T-helper 1 cell treated with Interleukin-12 subunit alpha and Interleukin-12 subunit beta and Interleukin-4 antibody, amounts not matched to agents 30 μg/mL and 1 μg/mL, for 36 hours (primary cell): ENCODE results near the gene CCT5.
"Not testable (repeated sequence)": the region's sequence is repeated elsewhere in the genome, so short reads cannot be mapped to it uniquely, and the experiment has no call there.

Experiments used
- H3K27ac Mint-ChIP-seq: one replicate; pipeline ENCODE4 v1.8.0; 2021; ENCODE audit warnings: mild to moderate bottlenecking, mixed read lengths
- H3K27me3 Mint-ChIP-seq: one replicate; pipeline ENCODE4 v1.8.0; 2021; ENCODE audit warnings: low read depth, mixed read lengths
- H3K36me3 Mint-ChIP-seq: one replicate; pipeline ENCODE4 v1.8.0; 2021; ENCODE audit warnings: low read depth, mixed read lengths
- H3K4me1 Mint-ChIP-seq: one replicate; pipeline ENCODE4 v1.8.0; 2021; ENCODE audit warnings: low read depth, mixed read lengths
- H3K4me3 Mint-ChIP-seq: one replicate; pipeline ENCODE4 v1.8.0; 2021; ENCODE audit warnings: mild to moderate bottlenecking, moderate library complexity, mixed read lengths
- H3K9me3 Mint-ChIP-seq: one replicate; pipeline ENCODE4 v1.8.0; 2021; ENCODE audit warnings: mixed read lengths

Gene CCT5

DNA sequence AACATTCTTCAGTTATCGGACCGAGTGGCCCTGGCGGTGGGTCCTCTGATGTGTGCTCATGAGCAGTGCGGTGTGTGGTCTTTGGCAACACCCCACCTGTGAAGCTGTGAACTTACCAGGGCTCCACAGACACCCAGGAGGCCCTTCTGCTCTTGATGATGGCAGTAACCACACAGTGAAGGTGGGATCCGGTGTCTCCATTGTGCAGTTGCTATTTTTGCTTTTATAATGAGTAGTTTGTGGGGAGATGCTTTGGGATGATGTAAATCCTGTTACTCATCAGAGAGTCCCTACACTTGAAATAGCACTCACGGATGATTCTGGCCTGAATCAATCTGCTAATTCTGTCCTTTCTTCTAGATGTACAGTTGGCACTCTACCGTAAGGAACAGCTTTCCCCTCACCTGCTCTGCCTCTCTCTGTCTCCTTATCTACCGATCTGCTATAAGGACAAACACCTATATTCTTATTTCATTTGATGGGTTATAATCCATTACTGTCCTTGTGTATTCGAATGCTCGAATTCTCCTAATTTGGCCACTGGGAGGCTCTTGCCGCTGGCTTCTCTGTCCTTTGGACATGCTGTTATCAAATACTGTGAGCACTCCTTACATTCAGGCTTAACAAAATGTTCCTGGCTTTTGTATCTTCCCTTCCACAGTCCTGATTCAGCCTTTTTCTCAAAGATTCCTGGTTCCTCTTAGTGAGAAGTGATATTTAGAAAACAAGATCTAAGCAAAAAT lies 20.6 kb upstream of the CCT5 start:
- Mint-ChIP-seq H3K27me3 (no peaks in the 10 kb centered on the region), H3K4me1 (no peaks in the 10 kb centered on the region), H3K36me3 (peaks cover 7% of the 10 kb centered on the region), H3K27ac (no peak overlapping the region), H3K9me3 (no peaks in the 10 kb centered on the region), H3K4me3 (no peak overlapping the region)

DNA sequence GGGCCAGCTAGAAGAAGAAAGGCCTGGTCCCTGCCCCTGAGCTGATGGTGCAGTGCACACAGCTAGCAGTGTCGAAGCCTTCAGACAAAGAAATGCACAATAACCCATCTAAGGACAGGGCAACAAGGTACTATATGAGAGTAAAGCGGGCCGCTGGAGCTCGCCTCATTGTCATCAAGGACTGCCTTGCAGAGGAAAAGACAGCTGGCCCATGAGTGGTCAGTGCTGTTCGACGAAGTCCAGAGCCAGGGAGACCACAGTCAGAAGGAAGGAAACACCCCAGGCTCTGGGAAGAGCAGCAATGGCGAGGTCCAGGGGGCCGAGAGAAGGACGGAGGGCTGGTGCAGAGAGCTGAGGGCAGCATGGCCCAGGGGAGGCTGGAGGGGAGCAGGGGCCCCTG lies 17.7 kb upstream of the CCT5 start:
- H3K9me3 Mint-ChIP-seq: no peaks in the 10 kb centered on the region
- no peaks in the 10 kb centered on the region for H3K27me3 Mint-ChIP-seq
- H3K27ac Mint-ChIP-seq: no peak overlapping the region
- peaks cover 11% of the 10 kb centered on the region for H3K36me3 Mint-ChIP-seq
- H3K4me1 Mint-ChIP-seq: no peaks in the 10 kb centered on the region
- H3K4me3 Mint-ChIP-seq: no peak overlapping the region

DNA sequence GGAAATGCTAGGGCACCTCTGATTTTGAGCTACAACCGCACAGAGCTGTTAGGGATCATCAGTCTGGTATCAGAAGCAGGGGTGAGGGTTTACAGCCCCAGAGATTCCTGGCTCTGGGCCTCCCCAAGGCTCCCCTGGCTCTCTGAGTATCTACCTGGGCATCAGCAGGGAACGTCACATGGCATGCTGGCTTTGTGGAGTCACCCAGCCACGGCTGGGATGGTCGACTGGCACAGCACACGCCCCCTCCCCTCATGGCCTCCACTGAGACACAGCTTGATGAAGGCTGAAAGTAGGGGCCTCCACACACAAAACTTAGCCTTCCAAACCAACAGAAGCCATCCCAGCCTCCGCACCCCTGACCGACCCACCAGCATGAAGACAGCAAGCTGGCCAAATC lies 17.1 kb upstream of the CCT5 start:
- no peaks in the 10 kb centered on the region for H3K4me1 Mint-ChIP-seq
- no peaks in the 10 kb centered on the region for H3K9me3 Mint-ChIP-seq
- H3K36me3 Mint-ChIP-seq: peaks cover 13% of the 10 kb centered on the region
- H3K27me3 Mint-ChIP-seq: no peaks in the 10 kb centered on the region
- no peak overlapping the region for H3K4me3 Mint-ChIP-seq
- H3K27ac Mint-ChIP-seq: no peak overlapping the region

DNA sequence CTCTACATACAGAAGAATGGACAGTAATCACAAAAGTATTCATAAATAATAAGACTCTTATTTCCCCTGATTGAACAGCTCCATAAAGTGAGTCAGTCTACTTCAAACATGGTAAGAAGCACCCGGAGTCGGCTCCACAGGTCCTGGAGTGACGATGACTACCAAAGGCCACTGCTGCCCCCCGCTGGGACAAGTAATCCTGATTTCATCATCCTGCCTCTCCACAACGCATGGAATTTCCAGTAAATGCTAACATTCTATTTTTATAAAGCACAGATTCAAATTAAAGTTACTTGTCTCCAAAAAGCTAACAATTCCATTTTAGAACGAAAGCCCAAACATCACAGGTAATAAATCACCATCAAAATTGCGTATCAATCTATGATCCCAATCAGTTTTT lies 16.6 kb upstream of the CCT5 start:
- Mint-ChIP-seq H3K27ac (no peak overlapping the region), H3K4me1 (no peaks in the 10 kb centered on the region), H3K9me3 (no peaks in the 10 kb centered on the region), H3K27me3 (no peaks in the 10 kb centered on the region), H3K4me3 (no peak overlapping the region), H3K36me3 (peaks cover 13% of the 10 kb centered on the region)

DNA sequence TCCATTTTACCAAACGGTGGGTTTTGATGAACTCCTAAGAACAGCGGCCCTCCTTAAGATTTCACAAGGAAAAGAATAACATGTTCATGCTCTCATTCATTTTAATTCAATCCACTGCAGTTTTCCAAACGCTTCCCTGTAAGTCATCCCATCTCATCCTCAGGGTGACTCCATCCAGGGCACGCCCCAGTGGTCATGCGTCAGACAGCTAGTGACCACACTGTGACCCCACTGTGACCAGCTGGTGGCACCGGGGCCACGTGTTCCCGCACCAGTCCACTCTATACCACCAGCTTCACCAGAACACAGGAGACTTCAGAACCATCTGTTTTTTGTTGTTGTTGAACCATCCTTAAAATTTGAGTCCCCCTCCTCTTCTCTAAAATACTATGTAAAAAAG lies 14.7 kb upstream of the CCT5 start:
- H3K27ac Mint-ChIP-seq: no peak overlapping the region
- no peaks in the 10 kb centered on the region for H3K9me3 Mint-ChIP-seq
- no peak overlapping the region for H3K4me3 Mint-ChIP-seq
- H3K27me3 Mint-ChIP-seq: no peaks in the 10 kb centered on the region
- peaks cover 13% of the 10 kb centered on the region for H3K36me3 Mint-ChIP-seq
- no peaks in the 10 kb centered on the region for H3K4me1 Mint-ChIP-seq

DNA sequence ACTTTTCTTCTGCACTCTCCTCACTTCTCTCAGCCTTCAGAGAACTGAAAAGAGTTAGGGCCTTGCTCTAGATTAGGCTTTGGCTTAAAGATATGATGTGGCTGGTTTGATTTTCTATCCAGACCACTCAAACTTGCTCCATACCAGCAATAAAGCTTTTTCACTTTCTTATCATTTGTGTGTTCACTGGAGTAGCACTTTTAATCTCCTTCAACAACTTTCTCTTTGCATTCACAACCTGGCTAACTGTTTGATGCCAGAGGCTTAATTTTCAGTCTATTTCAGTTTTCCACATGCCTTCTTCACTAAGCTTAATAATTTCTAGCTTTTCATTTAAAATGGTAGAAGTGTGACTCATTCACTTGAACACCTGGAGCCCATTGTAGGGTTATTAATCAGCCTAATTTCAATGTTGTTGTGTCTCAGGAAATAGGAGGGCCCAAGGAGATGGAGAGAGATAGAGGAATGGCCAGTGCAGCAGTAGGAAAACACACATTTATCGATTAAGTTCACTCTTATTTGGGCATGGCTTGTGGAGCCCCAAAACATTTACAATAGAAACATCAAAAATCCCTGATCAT lies 6.3 kb upstream of the CCT5 start:
- Mint-ChIP-seq H3K27ac (no peak overlapping the region), H3K4me1 (peaks cover 7% of the 10 kb centered on the region), H3K4me3 (no peak overlapping the region), H3K27me3 (no peaks in the 10 kb centered on the region), H3K36me3 (peaks cover 1% of the 10 kb centered on the region), H3K9me3 (no peaks in the 10 kb centered on the region)

DNA sequence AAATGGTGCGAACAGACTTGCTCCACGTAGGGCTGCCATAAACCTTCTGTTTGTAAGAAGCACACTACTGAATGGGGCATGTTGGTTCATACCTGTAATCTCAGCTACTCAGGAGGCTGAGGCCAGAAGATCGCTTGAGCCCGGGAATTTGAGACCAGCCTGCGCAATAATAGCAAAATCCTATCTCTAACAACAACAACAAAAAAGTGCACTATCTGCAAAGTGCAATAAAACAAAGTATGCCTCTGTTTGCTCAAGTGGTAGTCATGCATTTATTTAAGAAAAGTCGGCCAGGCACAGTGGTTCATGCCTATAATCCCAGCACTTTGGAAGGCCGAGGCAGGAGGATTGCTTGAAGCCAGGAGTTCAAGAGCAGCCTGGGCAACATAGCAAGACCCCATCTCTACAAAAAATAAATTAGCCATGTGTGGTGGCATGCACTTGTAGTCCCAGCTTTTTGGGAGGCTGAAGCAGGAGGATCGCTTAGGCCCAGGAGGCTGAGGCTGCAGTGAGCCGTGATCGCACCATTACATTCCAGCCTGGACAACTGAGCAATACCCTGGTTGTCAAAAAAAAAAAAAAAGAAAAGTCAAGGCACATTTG lies 5.6 kb upstream of the CCT5 start:
- no peaks in the 10 kb centered on the region for H3K9me3 Mint-ChIP-seq

GRCh38 chr5:10246761-10247160 lies 3.3 kb upstream of the CCT5 start:
- no peak overlapping the region for H3K4me3 Mint-ChIP-seq
- H3K9me3 Mint-ChIP-seq: no peaks in the 10 kb centered on the region
- peaks cover 4% of the 10 kb centered on the region for H3K27me3 Mint-ChIP-seq
- H3K27ac Mint-ChIP-seq: no peak overlapping the region
- H3K4me1 Mint-ChIP-seq: peaks cover 21% of the 10 kb centered on the region
- H3K36me3 Mint-ChIP-seq: peaks cover 8% of the 10 kb centered on the region

More for the DNA sequence above, 5.6 kb upstream of the CCT5 start:
- H3K27me3 Mint-ChIP-seq: no peaks in the 10 kb centered on the region
- no peak overlapping the region for H3K4me3 Mint-ChIP-seq
- H3K36me3 Mint-ChIP-seq: peaks cover 1% of the 10 kb centered on the region
- H3K27ac Mint-ChIP-seq: no peak overlapping the region
- peaks cover 12% of the 10 kb centered on the region for H3K4me1 Mint-ChIP-seq

- H3K4me3 Mint-ChIP-seq, H3K27me3 Mint-ChIP-seq, H3K9me3 Mint-ChIP-seq, H3K27ac Mint-ChIP-seq: not testable (repeated sequence)
- peaks cover 11% of the 10 kb centered on the region for H3K36me3 Mint-ChIP-seq
- peaks cover 25% of the 10 kb centered on the region for H3K4me1 Mint-ChIP-seq
These were observed 2.9 kb upstream of the CCT5 start for GRCh38 chr5:10247217-10247616.

- Mint-ChIP-seq H3K36me3 (peaks cover 11% of the 10 kb centered on the region), H3K27me3 (peaks cover 4% of the 10 kb centered on the region), H3K27ac (peak overlapping the region; percentile 100), H3K9me3 (no peaks in the 10 kb centered on the region), H3K4me3 (peak overlapping the region; percentile 98), H3K4me1 (peaks cover 25% of the 10 kb centered on the region)
These were observed 1.5 kb upstream of the CCT5 start for GRCh38 chr5:10248378-10249260.

DNA sequence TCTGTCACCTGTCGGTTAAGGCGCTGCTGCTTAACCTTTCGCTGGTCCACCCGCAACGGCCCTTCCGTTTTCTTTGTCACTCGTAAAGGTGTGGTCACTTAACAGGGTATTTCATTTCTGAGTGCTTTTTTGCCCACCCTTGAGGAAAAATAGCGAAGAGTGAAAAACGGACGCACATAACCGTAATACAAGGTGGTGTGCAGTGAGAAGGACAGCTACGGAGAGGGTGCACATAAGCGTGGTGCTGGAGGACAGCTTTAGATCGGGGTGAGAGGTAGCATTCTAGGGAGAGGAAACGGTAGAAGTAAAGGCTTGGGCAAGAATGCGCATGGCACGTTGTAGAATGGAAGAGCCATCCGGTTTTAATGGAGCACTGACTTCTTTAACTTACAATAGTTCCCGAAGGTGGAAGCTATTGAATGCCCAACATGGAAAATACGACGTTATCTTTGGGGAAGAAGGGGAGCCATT lies 761 bp downstream of the CCT5 start:
- Mint-ChIP-seq H3K27ac (peak overlapping the region; percentile 89), H3K9me3 (no peaks in the 10 kb centered on the region), H3K4me3 (peak overlapping the region; percentile 98), H3K4me1 (peaks cover 38% of the 10 kb centered on the region), H3K36me3 (peaks cover 28% of the 10 kb centered on the region), H3K27me3 (peaks cover 4% of the 10 kb centered on the region)

DNA sequence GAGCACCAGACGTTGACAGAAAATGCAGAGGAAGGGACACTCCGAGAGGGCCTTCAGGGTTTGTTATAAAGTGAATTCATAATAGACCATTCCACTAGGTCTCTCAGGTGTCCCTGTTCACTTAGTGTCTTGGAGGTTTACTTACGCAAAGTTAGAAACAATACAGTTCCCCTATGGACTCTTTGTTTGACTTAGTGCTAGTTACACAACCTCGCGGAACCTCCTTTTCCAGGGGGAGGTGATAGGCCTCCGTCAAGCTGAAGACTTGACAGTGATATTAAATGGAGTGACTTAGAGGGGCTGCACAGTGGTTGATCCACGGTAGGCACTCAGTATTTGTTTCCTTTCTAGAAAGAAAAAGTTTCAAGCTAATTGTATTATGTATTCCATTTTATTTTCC lies 1.3 kb downstream of the CCT5 start:
- no peaks in the 10 kb centered on the region for H3K9me3 Mint-ChIP-seq
- peaks cover 40% of the 10 kb centered on the region for H3K4me1 Mint-ChIP-seq

DNA sequence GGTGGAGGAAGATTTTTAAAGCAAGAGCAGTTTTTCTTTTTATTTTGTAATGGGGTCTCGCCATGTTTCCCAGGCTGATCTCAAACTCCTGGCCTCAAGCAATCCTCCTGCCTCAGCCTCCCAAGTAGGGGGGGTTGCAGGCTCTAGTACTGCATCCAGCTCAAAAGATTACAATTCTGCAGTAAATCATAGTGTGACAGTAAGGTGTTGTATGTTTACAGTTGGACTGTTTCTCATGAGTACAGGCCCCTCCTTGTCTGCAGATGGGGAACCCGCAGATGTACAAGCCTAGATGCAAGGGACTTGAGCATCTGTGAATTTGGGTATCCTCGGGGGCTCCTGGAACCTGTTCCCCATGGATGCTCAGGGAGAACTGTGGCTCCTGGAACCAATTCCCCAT lies 3.3 kb downstream of the CCT5 start:
- Mint-ChIP-seq H3K9me3 (no peaks in the 10 kb centered on the region), H3K4me3 (no peak overlapping the region), H3K4me1 (peaks cover 43% of the 10 kb centered on the region), H3K27ac (no peak overlapping the region), H3K27me3 (peaks cover 4% of the 10 kb centered on the region), H3K36me3 (peaks cover 46% of the 10 kb centered on the region)

More for the DNA sequence above, 1.3 kb downstream of the CCT5 start:
- peak overlapping the region; percentile 89 for H3K27ac Mint-ChIP-seq
- peaks cover 4% of the 10 kb centered on the region for H3K27me3 Mint-ChIP-seq
- peaks cover 34% of the 10 kb centered on the region for H3K36me3 Mint-ChIP-seq
- peak overlapping the region; percentile 98 for H3K4me3 Mint-ChIP-seq

GRCh38 chr5:10254686-10255085 lies 4.6 kb downstream of the CCT5 start:
- Mint-ChIP-seq H3K27me3 (peaks cover 4% of the 10 kb centered on the region), H3K36me3 (peaks cover 55% of the 10 kb centered on the region), H3K27ac (no peak overlapping the region), H3K9me3 (no peaks in the 10 kb centered on the region), H3K4me3 (no peak overlapping the region), H3K4me1 (peaks cover 35% of the 10 kb centered on the region)
